Measurements from ENCODE around the gene BMP7. TPM values are rescaled to one million over a fixed set of nuclear protein-coding genes. Genes with fewer than 3 reads are reported as not detected.
A peak's percentile ranks its signal among the peaks of the same experiment; 100 is the strongest.

Gene BMP7
- total RNA-seq, 4 donors from 2014 or later: 34.0 to 113 (median 80.2) TPM

DNA sequence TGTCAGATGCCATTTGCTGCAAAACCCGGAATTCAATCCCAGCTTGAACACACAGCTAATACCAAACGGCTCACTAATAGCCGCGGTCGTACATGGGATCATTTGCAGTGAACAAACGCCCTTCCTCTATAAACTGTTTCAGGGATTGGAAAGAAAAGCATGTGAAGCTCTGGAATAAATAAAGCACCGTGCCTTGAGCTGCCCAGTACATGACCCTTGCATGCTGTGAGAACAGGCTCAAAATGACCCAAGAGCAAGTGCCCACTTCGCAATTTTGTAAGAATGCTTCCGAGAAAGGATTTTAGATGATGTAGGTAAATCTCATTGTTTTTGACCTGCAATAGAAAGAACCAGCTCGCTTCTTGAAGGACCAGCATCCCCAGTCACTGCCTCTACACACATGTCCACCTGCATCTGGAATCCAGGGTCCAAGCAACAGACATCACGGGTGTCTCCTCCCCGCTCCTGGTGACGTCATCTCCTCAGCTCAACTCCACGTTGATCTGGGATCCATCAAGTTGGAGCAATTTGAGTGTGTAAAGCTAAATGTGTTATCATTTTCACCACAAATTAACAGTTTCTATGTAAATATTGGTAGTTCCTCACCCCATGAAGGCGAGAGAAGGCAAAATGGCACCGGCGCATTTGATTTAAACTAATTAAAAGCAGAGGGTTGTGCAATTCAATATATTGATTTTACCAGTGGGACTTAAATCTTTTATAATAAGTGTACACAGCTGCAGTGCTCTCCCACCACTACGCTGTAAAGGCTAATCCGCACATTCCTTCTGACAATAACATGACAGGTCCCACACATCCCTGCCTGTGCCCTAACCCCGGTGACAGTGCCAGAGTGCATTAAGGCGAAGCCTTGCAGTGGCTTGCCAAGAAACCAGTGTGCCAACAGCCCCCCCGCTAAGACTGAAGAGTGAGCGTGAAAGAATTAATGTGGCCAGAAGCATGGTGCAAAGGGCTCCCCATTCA lies 6.2 kb downstream of the BMP7 start:
- no peak overlapping the region for H3K4me3 ChIP-seq (replicated peaks in 1 of 3)

GRCh38 chr20:57259121-57259937 lies 7.1 kb downstream of the BMP7 start:
- H3K27ac ChIP-seq: peak overlapping the region in 1 of 3 donors; percentile 13

More for the DNA sequence above, 6.2 kb downstream of the BMP7 start:
- Histone ChIP-seq H3K36me3 (no peaks in the 10 kb centered on the region), H3K9me3 (no peaks in the 10 kb centered on the region), H3K4me1 (peaks cover 42 to 52% of the 10 kb centered on the region in 2 donors), H3K27me3 (no peaks in the 10 kb centered on the region), H3K27ac (peak overlapping the region; percentile 89 to 95 (median 91))
- TF ChIP-seq, protein P1, sequence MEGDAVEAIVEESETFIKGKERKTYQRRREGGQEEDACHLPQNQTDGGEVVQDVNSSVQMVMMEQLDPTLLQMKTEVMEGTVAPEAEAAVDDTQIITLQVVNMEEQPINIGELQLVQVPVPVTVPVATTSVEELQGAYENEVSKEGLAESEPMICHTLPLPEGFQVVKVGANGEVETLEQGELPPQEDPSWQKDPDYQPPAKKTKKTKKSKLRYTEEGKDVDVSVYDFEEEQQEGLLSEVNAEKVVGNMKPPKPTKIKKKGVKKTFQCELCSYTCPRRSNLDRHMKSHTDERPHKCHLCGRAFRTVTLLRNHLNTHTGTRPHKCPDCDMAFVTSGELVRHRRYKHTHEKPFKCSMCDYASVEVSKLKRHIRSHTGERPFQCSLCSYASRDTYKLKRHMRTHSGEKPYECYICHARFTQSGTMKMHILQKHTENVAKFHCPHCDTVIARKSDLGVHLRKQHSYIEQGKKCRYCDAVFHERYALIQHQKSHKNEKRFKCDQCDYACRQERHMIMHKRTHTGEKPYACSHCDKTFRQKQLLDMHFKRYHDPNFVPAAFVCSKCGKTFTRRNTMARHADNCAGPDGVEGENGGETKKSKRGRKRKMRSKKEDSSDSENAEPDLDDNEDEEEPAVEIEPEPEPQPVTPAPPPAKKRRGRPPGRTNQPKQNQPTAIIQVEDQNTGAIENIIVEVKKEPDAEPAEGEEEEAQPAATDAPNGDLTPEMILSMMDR (IDR thresholded peaks at IDR 0.05): no peak
- TF ChIP-seq POLR2A (IDR thresholded peaks at IDR 0.05): no peak
- intact Hi-C loops (cut with DNase I): loop anchor here (10.0 kb wide), 1 partner anchor 85 kb away; no protein-coding TSS in a partner anchor
- WGBS, 2 donors: 62 to 66% methylated on average over 22 to 23 of the region's 23 CpGs
- DNase-seq: peak; percentile 80 to 85

DNA sequence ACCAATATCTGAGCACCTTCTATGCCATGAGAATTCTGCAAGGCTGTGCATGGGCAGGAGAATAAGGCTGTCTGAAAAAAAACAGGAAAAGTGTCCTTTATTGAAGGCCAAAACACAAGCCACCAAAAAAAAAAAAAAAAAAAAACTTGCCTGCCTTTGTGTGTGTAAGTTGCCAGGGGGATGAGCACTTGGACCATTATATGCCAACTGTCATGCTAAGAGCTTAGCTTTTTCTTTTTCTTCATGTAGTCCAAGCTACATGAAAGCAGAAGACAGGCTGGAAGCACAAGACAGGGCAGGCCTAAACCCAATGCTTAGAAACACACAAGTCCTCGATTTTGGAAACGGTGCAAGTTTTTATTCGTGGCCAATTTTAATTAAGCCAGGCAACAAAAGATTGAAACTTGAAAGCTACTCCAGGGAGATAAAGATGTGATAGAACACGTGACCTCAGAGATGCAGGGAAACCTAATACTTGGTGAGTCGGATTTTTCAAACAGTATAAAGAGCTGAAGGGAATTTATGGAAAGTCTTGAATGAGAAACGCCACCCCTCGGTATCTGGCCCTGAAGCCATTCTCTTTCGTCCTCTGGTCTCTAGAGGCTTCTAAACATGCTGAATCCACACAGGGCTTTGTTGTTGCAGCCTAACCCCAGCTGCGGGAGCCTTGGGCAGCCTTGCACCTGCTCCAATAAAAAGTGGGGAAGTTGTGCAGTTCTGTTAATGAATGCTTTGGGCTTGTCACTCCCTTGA lies 8.6 kb downstream of the BMP7 start:
- TF ChIP-seq POLR2A (IDR thresholded peaks at IDR 0.05): no peak
- TF ChIP-seq, protein P1 (IDR thresholded peaks at IDR 0.05): no peak
- H3K9me3 ChIP-seq: no peaks in the 10 kb centered on the region
- intact Hi-C loops (cut with DNase I): loop anchor here (10.0 kb wide), 1 partner anchor 83 kb away; no protein-coding TSS in a partner anchor
- H3K4me3 ChIP-seq (replicated peaks in 1 of 3): no peak overlapping the region
- H3K27ac ChIP-seq: peak overlapping the region; percentile 23 to 45 (median 34)
- no peaks in the 10 kb centered on the region for H3K36me3 ChIP-seq
- no peak for DNase-seq
- WGBS, 2 donors: 53 to 64% methylated on average over 9 of the region's 9 CpGs
- H3K27me3 ChIP-seq: no peaks in the 10 kb centered on the region
- H3K4me1 ChIP-seq: peaks cover 41 to 44% of the 10 kb centered on the region in 2 donors

More at GRCh38 chr20:57259121-57259937, 7.1 kb downstream of the BMP7 start:
- TF ChIP-seq, protein P1 (IDR thresholded peaks at IDR 0.05): no peak
- no peak for TF ChIP-seq POLR2A (IDR thresholded peaks at IDR 0.05)
- WGBS, 2 donors: 42 to 53% methylated on average over 21 of the region's 21 CpGs
- H3K27me3 ChIP-seq: no peaks in the 10 kb centered on the region
- intact Hi-C loops (cut with DNase I): loop anchor here (10.0 kb wide), 1 partner anchor 85 kb away; no protein-coding TSS in a partner anchor
- H3K36me3 ChIP-seq: no peaks in the 10 kb centered on the region
- no peak overlapping the region for H3K4me3 ChIP-seq (replicated peaks in 1 of 3)
- H3K9me3 ChIP-seq: no peaks in the 10 kb centered on the region
- peaks cover 42 to 52% of the 10 kb centered on the region in 2 donors for H3K4me1 ChIP-seq
- no peak for DNase-seq

DNA sequence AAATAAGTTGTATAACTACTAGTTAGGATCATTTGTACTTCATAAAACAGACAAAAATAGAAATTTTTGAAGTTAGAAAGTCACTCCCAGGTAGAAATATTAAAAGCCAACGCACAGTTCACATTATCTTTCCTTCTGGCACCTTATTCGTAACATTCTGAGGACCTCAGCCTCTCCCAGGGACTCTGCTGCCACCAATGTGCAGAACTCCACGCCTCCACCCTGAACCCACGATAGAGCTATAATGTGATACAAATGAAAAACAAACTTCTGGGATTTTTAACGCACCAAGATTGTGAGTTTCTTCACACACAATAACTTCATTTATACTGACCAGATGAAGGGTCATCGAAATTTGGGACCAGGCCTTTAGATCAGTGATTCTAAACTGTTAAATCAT lies 9.5 kb downstream of the BMP7 start:
- peak overlapping the region in 1 of 3 donors; percentile 34 for H3K27ac ChIP-seq
- WGBS, 2 donors: 85 to 92% methylated on average over 6 of the region's 6 CpGs
- H3K4me1 ChIP-seq: peaks cover 38 to 44% of the 10 kb centered on the region in 2 donors
- no peaks in the 10 kb centered on the region for H3K36me3 ChIP-seq
- no peaks in the 10 kb centered on the region for H3K27me3 ChIP-seq
- H3K9me3 ChIP-seq: no peaks in the 10 kb centered on the region
- H3K4me3 ChIP-seq (replicated peaks in 1 of 3): no peak overlapping the region
- TF ChIP-seq POLR2A (IDR thresholded peaks at IDR 0.05): no peak
- TF ChIP-seq, protein P1 (IDR thresholded peaks at IDR 0.05): no peak
- no peak for DNase-seq
- intact Hi-C loops (cut with DNase I): loop anchor here (10.0 kb wide), 1 partner anchor 82 kb away; no protein-coding TSS in a partner anchor

Measured in thyroid gland (tissue), 4 donors.